GM19467 (cell line): ENCODE data around the gene LRRC52.

ENCODE experiments used
- ATAC-seq: cut with Tn5 transposase; IDR thresholded peaks from one replicate; pipeline ENCODE4 v1.9.1; 2021; ENCODE audit warnings: mild to moderate bottlenecking, moderate library complexity; ENCODE audit not compliant: unreplicated experiment

The LRRC52 gene, protein sequence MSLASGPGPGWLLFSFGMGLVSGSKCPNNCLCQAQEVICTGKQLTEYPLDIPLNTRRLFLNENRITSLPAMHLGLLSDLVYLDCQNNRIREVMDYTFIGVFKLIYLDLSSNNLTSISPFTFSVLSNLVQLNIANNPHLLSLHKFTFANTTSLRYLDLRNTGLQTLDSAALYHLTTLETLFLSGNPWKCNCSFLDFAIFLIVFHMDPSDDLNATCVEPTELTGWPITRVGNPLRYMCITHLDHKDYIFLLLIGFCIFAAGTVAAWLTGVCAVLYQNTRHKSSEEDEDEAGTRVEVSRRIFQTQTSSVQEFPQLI

DNA sequence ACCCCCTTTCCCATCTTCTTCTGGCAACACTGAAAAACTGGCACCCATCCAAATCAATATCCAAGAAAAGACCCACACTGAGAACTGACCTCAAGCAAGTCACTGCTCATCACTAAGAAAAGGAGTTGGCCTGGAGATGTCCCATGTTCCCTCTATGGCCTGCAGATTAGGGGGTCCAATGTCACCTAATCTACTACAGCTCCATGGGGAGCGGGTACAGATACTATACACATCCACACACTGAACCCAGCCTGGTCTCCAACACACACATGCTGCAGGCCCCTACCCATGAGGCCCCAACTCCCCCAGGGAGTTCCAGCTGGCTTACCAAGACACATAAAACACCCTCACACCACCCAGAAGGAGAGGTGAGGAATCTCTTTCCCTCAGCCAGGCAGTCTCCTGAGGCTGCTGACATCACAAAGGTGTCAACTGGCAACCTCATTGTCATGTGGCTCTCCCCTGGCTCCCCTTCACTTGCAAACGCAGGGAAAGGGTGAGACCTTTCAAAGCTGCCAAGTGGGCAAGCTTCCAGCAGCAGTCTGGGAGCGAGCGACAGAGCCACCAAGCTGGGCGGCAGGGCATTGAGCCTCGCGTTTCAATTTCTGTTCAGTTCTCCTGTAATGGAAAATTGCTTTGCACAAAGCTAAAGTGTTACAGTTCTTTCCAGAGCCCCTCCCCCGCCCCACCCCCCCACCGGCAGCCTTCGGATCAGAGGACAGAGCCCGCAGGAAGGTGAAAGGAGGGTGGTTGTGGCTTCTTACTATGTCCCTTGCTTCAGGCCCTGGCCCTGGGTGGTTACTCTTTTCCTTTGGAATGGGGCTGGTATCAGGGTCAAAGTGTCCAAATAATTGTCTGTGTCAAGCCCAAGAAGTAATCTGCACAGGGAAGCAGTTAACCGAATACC lies at the start of gene LRRC52:
TSS of gene LRRC52 (plus strand) at position 469 of the 907 bp plus-strand sequence. CDS start at position 766, 297 bp downstream.
- ATAC-seq = no peak

DNA sequence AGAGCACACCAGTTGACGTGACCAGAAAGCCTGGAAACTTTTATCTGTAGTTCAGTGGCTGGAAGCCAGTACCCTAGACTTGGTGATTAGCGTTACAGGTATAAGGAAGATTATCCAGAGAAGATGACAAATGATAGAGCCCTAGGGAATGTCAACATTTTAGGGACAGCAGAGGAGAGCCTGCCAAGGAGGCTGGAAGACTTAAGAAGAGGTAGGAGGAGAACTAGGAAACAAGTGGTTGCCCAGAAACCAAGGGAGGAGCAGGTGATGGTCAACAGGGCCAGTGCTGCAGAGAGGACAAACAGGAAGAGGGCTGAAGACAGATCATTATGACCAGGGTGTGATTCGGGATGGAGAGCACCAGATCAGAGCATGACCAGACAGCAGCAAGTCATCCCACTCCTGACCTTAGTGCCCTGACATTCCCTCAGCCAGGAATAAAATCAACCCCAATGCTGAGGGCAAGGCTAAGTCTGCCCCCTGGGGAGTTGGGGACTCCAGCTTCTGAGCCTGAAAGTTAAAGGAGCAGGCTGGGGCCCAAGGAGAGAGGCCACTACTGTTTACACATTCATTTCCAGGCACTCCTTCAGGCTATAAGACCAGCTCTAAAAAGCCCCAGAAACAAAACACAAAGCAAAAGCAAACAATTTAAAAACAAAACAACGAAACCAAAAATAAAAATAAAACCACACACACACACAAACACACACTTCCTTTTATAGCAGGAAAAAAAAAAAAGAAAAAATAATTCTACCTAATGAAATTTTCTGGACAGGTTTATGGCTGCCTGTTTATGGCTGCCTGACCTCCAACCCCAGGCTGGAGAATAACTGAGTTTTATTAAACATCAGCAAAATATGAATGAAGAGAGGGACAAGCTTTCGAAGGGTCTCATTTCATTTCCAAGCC lies 48.6 kb upstream of the LRRC52 start:
- ATAC-seq = no peak

DNA sequence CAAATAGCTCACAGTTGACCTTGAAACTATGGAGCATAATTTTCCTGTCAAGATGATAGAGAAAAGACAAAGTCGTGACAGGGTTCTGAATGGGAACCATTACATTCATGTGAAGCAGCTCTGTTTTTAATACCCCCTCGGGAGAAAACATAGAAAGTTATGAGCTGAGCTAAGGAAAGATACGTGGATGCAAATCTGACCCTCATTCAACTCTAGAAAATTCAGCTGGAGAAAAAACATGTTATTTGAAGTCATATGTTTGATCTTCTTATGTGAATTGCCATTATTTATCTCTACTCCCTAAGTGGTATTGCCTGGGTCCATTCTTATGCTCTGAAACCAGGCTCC lies 48.0 kb upstream of the LRRC52 start:
- no peak for ATAC-seq

DNA sequence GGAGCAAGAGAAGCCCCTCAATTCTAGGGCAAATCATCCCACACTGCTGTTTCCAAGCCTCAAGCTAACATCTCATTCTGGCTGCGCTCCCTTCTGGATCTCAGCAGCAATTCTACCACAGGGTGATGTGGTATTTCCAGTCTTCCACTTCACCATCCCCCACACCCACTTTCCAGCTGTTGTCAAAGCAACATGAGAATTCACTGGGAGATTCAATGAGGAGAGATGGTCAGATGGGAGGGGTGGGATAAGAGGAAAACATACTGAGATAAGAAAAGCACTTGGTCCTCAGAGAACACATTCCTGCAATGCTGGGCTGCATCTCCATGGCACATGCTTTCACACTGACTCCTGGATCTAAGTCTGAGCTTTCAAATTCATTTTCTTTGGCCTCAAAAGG lies 47.3 kb upstream of the LRRC52 start:
- no peak for ATAC-seq

DNA sequence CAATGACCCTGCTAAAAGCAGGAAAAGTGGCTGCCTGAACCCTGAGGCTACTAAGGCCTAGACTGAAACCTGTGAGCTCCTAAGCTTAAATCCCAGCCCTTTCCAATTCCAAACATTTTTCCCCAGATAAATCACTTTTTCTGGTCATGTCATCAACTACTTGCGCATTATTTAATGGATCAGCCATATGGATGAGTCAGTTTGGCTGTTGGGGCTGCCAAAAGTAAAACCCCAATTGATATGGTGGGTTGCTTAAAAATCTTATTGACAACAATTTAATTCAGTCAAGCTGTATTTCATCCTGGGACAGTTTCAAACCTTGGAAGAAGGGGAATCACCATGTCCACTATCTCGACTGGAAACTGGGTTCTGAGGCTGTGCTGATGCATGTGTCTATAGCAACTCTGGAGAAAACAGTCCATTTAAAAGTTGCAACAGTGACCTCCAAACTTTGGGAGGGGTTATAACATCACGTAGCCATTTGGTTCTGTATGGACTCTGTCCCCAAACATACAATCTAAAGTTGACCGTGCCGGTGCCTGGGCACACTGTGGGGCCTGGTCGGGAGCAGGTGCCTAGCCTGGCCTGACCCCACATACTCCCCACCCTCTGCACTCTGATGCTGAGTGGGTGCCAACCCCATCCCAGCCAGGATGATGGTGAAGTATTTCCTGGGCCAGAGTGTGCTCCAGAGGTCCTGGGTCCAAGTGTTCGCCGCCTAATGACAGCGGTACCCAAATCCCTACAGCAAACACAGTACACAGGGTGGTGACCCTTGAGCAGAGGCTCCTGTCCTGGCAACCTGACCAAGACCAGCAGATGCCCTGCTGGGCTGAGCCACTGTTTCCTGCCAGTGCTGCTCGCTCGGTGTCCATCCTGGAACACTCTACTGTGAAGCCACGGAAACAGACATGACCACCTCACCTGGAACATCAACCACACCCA lies 46.5 kb upstream of the LRRC52 start:
- ATAC-seq = no peak

DNA sequence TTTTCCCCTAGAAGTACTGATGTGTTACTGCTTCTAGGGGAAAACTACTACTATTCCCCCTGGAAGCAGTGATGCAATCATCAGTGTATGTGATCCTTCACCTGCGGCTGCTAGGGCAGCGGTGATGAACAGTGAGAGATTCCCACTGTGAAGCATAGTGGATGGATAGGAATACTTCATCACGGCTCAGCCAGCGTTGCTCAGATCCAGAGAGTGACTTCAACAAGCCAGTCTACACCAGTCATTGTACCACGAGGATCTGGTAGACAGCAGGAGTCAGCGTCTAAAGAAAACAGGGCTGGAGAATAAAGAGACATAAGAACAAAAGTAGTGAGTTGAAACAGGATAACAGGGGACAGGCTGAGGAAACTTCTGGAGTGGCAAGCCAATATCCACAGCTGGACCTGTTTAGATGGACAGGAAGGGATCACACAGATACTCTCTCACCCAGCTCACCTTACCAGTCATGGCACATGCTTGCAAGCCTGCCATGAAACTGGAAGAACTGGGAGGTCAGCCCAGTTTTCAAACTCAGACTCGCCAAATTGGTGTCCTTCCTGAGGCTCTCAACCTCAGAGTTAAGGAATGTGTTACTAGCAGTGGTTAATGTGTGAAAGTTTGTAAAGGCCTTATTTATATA lies 42.4 kb upstream of the LRRC52 start:
- no peak for ATAC-seq

DNA sequence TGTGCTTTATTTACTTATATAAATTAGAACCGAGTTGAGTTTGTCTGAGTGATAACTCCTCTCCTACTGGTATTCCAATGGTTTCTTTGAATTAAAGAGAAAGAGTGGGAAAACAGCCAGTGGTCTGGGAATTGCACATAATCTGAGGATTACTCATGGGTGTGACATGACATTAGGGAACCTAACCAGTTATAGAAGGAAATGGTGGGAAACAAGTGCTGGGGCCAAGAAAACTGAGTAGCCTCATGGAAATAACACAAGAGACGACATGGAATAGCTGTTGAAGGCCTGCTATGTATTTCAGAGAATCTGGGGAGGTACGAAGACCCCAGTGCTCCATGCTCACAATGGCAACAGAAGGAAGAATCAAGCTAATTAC lies 41.8 kb upstream of the LRRC52 start:
- no peak for ATAC-seq

DNA sequence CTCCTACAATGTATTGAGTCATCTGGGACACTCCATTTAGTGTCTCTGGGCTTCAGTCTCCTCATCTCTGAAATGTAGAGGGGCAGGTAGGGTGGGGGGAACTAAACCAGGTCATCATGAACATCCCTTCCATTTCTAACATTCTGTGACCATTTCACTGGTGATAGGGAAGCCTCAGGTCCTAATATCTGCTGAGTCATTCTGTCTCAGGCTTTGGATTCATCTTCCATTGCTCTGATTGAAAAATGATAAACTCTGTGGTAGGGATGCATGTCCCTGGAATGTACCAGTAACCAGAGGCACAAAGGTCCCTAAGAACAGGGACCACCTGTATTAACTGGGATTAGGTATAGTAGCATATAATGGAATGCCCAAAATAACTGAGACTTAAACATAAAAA lies 36.2 kb upstream of the LRRC52 start:
- no peak for ATAC-seq

DNA sequence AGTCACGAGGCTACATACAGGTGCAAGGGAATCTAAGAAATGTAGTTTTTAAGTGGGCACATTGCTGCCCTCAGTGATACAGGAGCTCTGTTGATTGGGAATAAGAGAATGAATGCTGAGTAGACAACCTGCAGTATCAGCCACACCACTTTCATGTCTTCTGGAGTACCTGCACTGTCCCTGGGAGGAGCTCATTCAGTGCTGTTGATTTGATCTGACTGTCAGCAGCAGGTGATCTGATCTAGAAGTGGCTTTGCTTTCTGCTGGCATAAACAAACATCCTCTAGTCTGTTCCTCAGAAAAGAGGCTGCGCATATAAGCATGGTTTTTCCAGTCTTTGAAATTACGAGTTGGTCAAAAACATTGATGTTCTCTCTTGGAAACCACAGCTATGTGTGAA lies 35.5 kb upstream of the LRRC52 start:
- ATAC-seq = no peak

DNA sequence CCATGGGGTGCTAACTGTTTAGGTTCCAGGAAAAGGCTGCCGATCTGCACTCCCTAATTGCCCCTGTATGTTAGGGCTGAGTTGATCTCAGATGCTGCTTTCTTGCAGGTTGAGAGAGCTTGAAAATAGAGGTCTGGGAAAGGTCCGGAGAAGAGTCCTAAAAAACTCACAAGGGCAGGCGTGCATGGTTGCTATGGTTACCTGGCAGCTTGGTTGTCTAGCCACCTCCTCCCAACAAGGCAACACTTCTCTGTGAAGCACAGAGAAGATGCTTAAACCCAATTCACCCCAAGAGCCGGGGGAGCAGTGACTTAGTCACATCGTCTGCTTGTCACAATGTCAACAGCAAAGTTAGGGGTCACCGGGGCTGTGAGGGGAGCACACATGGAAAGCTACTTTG lies 31.0 kb upstream of the LRRC52 start:
- no peak for ATAC-seq

DNA sequence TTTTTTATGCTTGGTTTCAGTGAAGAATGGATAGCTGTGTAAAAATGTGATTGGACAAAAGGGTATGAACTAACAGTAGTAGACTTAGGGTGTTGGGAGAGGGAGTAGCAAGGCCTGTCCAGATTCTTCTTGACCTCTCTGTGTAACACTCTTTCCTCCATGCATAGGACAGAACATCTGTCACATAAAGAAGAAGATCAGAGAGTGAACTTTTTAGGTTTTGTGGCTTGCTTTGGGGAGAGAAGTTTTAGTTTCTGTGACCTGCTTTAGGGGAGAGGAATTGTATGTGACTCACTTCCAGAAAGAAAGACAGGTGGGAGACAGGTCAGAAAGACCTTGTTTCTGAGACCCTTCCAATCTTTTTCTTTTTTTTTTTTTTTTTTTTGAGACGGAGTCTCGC lies 27.3 kb upstream of the LRRC52 start:
- no peak for ATAC-seq

DNA sequence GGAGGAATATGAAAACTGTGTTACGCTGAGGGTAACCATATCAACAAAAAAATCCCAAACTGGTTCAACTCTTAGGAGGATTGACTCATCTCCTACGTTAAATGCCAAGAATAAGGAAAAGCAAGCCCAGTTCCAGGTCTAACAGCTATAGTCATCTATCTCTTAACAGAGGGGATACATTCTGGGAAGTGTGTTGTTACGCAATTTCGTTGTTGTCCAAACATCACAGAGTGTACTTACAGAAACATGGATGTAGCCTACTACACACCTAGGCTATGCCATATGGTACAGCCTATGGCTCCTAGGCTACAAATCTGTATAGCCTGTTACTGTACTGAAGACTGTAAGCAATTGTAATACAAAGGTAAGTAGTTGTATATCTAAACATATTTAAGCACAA lies 23.2 kb upstream of the LRRC52 start:
- no peak for ATAC-seq

DNA sequence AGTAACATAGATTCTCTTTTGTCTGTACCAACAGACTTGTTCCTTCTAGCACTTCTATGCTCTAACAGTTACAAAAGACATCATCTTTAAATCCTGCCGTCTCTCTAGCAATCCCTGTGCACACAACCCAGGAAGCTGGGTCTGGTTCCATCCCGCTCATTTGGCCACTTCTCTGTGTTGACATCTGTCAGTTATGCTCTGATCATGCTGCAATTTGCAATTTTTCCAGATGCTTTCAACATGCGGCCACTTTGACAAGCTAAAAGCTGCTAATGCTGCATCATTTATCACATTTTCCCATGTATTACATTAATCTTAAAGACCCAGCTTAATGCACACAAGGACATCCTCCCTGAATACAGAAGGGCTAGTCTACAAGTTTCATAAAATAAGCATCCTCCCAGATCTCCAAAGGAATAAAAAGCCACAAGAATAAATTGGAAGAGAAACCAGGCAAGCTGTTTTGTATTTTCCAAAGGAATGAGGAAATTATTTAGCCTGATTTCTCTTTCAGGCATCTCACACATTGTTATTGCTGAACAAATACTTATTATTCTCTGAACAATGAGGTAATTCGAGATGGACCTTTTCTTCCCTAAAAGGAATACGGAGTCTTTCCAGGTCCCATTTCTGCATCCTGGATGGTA lies 19.0 kb upstream of the LRRC52 start:
- ATAC-seq = no peak

DNA sequence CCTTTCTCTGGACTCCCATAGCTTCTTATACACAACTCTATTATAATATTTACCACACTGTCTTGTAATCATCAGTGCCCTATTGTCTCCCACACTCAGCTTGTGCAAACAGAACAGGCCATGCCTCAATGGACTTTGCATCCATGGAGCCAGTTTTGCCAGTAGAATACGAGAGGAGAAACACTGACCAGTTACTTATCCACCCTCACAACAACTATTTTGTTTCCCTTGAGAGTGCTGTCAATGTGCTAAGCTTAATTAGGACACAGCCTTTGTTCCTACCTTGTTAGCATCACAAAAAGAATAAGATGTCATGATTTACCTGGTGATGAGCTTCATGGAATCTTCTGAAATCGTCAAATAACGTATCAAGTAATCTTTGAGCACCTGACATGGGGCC lies 18.1 kb upstream of the LRRC52 start:
- no peak for ATAC-seq

DNA sequence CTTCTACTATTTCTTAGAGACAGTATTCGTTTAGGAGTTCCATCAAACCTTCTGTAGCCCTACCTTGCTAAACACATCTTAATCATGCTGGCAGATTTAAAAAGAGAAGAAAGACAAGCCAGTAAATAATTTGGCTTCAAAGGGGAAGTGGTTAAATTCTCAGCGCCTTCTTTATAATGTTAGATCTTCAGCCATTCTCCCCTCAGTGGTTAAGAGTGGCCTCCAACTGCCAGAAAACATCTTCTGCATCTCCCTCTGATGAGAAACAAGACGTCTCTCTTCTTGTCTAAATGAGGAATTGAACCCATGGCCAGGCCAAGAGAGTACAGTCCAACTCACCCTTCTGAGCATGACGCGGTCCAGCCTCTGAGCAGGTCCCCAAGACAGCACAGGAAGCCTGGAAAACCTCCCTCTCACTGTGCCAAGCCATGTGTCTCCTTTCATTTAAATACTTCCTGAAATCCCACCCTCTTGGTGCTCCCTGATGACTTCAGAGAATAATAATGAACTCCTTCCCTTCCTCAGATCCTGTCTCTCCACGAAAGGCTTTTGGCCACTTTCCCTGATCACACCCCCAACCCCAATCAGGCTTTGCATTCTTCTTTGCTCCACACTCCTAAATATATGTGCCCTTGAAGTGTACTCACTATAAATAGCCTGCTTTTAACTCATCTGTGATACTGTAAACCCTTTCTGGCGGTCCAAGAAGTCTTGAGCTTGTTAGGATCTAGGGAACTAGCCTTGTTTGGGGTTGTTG lies 16.4 kb upstream of the LRRC52 start:
- no peak for ATAC-seq

DNA sequence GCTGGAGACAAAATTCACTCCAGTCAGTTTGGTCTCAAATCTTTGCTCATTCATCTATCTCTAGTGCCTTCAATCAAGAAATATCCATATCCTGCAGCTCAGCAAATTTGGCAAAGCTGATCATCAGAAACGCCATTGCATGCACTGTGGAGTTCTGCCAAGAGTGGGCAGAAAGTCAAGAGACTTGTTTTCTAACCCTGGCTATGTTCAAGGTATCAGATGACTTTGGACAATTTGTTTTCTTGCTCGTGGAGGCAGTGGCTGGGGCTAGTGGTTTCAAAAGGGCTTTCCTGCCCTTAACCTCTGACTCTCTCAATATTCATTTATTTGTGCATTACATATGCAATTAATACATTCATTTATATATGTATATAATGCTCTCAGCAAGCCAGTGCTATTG lies 12.8 kb upstream of the LRRC52 start:
- no peak for ATAC-seq

DNA sequence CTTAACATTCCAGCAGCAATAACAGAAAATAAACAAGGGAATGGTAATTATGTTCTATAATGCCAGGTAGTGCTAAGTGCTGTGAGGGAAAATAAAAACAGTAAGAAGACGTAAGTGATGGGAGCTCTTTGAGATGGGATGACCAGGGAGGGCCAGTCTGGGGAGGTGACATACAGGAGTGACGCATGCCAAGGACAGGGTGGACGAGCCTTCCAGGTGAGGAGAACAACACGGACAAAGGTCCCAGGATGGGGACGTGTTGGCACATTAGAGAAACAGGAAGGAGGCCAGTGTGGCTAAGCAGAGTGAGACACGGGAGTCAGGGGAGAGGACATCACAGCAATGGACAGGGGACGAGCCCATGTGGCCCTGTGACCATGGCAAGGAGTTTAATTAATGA lies 11.7 kb upstream of the LRRC52 start:
- no peak for ATAC-seq

DNA sequence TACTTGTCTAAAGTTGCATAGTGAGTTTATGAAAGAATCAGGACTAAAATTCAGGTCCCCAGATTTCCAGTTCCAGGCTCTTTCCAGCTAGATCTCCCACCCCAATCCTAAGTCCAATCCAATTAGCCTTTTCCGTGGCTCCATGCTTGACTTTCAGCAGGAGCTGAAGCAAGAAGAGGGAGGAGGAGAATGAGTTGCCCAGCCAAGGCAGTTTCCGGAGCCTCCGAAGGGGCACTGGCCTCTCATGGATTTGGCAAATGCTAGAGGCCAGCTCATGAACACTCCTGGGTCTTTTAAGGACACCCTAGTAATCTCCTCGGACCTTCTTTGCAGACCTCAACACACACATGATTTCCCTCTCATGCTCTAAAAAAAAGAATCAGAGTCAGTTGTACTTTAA lies 10.5 kb upstream of the LRRC52 start:
- no peak for ATAC-seq

DNA sequence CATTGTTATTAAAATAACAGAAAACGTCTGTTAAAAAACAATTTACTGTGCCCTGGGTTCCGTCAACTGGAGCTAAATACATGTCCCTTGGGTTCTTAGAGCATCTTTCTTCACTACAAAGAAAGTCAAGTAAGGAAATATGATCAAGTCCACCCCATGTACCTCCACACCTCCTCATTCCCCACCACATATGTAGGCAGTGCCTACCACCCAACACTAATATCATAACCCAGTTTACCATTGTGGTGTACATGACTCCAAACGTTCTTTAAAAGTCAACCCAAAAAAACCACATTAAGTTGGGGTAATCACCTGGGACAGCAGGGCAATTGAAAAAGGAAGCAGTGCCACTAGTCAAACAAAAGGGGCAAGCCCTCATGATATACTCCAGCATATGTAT lies 7.8 kb upstream of the LRRC52 start:
- ATAC-seq = no peak
